HG03571 (cell line): ENCODE measurements around the gene HDAC6.
"Not testable (repeated sequence)": the region's sequence is repeated elsewhere in the genome, so short reads cannot be mapped to it uniquely, and the experiment has no call there.

Experiments
- ATAC-seq: cut with Tn5 transposase; IDR thresholded peaks from one replicate; pipeline ENCODE4 v1.9.1; 2021; ENCODE audit not compliant: unreplicated experiment

HDAC6 gene

DNA sequence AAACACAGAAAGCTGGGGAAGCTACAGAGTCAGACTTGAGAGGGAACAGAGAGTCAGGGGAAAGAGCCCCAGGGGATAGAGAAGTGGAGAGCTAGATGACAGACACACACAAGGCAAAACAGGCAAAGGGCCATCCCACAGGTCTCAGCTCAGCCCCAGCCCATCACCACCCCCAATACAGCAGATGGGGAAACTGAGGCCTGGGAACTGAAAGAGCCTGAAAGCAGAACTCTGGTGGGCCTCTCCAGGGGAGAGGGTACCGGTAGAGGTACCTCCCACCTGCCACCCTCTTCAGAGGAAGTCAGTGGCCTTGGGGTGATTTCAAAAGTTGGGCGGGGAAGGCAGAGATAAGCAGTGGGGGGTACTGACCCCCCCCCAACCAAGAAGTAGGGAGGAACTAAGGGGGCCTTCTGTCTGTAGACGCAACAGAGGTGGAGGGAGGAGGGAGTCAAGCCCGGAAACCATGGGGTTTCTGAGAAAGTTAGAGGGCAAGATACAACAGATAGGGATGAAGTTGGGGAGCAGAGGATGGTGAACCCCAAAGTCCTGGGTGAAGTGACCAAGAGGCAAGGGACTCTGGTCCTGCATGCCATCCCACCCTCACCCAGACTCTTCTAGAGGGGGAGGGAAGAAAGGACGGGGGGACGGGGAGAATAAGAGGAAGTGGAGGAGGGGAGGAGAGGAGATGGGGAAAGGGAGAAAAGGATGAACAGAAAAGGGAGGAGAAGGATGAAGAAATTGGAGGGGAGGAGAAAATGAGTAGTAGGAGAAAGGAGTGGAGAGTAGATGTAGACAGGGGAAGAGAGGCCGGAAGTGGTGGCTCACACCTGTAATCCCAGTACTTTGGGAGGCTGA is 12.3 kb upstream of the HDAC6 start:
- ATAC-seq, result no peak

GRCh38 chrX:48790477-48790876 is 11.4 kb upstream of the HDAC6 start:
- no peak for ATAC-seq

GRCh38 chrX:48791063-48791820 is 10.6 kb upstream of the HDAC6 start:
- ATAC-seq, result no peak

DNA sequence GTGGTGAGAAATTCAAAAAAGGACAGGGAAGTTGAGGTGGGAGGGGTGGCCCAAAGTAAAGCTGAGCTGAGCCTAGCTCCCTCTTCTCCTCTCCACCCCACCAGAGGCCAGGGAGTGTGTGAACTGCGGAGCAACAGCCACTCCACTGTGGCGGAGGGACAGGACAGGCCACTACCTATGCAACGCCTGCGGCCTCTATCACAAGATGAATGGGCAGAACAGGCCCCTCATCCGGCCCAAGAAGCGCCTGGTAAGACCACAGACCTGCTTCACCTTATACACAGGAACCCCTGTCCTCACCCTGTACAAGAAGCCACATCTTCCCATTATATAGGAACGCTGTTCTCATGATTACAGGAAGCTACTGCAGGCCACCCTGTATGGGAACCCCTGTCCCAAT is 9.6 kb upstream of the HDAC6 start:
- no peak for ATAC-seq

- no peak for ATAC-seq
These were observed 7.9 kb upstream of the HDAC6 start for GRCh38 chrX:48793935-48794334.

GRCh38 chrX:48794340-48794910 is 7.4 kb upstream of the HDAC6 start:
- no peak for ATAC-seq

GRCh38 chrX:48794911-48795515 is 6.9 kb upstream of the HDAC6 start:
- no peak for ATAC-seq

DNA sequence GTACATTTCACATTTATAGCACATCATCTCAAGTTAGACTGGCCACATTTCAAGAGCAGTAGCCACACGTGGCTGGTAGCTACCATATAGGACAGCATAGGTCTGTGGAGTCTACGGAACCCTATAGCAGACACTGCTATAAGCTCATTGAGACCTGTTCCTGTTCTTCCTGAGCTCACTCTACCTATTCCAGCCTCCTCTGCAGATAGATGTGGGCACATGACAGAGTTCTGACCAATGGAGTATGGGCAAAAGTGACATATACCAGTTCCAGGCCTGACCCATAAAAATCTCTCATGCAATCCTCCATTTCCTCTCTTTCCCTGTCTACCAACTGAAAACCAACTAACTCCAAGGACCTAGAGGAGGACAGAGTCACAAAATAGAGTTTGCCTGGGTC is 3.5 kb upstream of the HDAC6 start:
- no peak for ATAC-seq

- no peak for ATAC-seq
These were observed 1.1 kb upstream of the HDAC6 start for GRCh38 chrX:48800574-48801279.

DNA sequence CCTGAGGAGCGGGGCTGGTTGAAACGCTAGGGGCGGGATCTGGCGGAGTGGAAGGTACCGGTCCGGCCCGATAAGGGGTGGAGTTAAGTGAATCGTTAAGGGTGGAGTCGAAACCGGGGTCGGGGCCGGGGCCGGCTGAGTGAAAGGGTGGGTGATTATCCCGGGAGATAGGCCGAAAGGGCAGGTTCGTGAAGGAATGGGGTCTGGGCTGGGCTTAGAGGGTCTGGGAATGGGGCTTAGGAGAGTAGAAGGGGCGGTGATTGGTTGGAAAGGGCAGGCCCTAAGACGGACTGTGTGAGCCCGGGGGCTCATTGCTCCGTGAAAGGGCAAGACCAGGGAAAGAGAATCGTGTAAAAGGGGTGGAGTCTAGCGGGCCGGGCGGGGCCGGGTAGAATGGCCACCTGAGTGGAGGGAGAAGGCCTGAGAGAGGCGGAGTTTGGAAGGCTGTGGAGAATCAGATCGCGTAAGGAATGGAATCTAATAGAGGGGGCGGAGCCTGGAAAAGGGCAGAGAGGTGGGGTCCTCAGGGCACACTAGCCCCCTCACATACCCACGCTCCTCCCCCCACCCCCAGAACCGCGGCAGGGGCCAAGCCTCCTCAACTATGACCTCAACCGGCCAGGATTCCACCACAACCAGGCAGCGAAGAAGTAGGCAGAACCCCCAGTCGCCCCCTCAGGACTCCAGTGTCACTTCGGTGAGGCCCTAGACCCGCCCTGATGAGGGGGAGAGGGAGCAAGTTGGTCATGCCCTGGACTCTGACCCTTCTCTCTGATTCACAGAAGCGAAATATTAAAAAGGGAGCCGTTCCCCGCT is 430 bp downstream of the HDAC6 start:
- ATAC-seq, result peak; percentile 34

GRCh38 chrX:48802905-48803200 is 986 bp downstream of the HDAC6 start:
- no peak for ATAC-seq

DNA sequence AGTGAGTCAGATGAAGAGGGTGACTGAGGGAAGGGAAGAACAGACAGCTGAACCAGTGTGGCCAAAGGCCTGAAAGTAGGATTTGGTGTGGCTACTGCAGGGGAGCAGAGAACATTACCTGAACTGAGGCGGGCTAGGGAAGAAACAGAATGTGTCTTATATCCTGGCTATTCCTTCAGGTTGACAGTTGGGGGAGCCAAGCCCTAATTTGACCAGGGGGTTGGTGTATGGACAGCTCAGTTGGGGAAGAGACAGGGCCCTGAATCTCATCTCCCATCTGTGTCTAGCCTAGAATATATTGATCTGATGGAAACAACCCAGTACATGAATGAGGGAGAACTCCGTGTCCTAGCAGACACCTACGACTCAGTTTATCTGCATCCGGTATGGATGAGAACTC is 4.2 kb downstream of the HDAC6 start:
- ATAC-seq, result no peak

DNA sequence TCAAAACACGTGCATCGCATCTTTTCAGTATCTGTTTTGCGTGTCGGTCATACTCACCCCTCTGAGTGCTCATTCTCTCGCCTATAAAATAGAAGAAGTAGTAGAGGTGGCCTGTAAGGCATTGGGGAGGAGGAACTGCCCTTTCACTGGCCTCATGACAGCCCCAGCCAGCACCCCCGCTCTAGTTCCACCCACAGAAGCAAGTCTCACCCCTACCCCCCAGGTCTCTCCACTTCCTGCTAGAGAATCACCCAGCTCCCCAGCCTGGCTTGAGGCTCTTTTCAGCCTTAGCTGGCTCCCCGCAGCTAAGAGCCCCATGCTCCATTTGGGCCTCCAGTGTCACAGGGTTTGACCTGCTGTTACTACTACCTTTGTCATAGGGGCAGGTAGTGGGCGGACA is 11.8 kb downstream of the HDAC6 start:
- no peak for ATAC-seq

DNA sequence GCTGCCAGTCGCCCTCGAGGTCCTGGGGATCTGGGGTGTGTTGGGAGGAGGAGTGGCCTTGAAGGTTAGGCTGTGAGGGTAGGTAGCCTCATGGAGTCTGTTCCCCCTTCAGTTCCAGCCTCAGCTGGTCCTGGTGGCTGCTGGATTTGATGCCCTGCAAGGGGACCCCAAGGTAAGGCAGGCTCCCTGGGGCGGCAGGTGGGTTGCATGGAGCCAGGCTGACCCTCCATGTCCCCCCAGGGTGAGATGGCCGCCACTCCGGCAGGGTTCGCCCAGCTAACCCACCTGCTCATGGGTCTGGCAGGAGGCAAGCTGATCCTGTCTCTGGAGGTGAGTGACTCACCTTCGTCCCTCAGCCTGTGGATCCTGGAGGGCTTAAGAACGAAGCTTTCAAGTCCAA is 12.9 kb downstream of the HDAC6 start:
- ATAC-seq, result no peak

DNA sequence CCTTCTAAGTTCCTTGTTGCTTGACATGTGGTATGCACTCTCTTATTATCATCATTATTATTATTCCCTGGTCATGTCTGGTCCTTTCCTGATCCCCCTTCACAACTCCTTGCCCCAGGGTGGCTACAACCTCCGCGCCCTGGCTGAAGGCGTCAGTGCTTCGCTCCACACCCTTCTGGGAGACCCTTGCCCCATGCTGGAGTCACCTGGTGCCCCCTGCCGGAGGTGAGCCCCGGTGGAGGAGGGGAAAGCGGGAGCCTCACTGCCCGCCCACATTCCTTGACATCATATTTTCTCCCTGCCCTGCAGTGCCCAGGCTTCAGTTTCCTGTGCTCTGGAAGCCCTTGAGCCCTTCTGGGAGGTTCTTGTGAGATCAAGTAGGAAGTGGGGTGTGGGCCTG is 13.4 kb downstream of the HDAC6 start:
- ATAC-seq, result no peak

GRCh38 chrX:48816014-48816810 is 14.3 kb downstream of the HDAC6 start:
- no peak for ATAC-seq

DNA sequence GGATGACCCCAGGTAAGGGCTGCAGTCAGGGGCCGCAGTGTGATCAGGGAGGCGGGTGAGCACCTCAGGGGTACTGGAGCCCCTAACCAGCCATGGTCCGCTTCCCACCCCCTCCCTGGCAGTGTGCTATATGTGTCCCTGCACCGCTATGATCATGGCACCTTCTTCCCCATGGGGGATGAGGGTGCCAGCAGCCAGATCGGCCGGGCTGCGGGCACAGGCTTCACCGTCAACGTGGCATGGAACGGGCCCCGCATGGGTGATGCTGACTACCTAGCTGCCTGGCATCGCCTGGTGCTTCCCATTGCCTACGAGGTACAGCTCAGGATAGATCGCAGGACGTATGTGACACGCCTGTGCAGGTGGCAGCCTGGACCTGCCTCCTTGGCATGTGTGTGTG is 16.2 kb downstream of the HDAC6 start:
- no peak for ATAC-seq

DNA sequence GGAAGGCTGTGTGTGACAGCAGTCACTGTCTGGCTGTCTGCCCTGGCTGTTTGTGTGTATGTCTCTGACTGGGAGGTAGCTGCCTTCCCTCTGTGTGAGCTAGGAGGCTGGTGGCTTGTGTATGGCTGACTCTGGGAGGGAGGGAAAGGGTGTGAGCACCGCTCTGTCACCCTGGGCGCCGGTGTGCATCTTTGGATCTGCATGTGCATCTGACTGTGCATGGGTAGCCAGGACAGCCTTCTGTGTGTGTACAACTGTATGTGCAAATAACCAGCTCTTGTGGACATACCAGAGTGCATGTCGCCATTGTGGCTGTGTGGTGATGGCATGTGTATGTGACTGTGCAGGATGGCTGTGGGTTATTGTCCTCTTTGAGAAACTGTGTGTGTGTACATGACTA is 17.0 kb downstream of the HDAC6 start:
- ATAC-seq, result no peak

DNA sequence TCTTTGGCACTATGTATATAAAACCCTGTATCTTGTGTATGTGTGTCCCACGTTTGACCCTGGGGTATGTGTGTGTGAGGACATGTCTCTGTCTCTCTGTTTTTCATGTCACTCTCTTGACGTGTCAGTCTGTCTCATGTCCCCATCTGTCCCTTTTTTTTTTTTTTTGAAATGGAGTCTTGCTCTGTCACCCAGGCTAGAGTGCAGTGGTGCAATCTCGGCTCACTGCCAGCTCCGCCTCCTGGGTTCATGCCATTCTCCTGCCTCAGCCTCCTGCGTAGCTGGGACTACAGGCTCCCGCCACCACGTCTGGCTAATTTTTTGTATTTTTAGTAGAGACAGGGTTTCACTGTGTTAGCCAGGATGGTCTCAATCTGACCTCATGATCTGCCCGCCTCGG is 17.5 kb downstream of the HDAC6 start:
- ATAC-seq, result not testable (repeated sequence)

GRCh38 chrX:48823053-48823452 is 21.2 kb downstream of the HDAC6 start:
- ATAC-seq, result no peak
